ENCODE results near the gene CFD. TPM values are rescaled to one million over a fixed set of nuclear protein-coding genes. Genes with fewer than 3 reads are reported as not detected.

CFD gene
- total RNA-seq, 1 donor from 2014 or later = 162 TPM

DNA sequence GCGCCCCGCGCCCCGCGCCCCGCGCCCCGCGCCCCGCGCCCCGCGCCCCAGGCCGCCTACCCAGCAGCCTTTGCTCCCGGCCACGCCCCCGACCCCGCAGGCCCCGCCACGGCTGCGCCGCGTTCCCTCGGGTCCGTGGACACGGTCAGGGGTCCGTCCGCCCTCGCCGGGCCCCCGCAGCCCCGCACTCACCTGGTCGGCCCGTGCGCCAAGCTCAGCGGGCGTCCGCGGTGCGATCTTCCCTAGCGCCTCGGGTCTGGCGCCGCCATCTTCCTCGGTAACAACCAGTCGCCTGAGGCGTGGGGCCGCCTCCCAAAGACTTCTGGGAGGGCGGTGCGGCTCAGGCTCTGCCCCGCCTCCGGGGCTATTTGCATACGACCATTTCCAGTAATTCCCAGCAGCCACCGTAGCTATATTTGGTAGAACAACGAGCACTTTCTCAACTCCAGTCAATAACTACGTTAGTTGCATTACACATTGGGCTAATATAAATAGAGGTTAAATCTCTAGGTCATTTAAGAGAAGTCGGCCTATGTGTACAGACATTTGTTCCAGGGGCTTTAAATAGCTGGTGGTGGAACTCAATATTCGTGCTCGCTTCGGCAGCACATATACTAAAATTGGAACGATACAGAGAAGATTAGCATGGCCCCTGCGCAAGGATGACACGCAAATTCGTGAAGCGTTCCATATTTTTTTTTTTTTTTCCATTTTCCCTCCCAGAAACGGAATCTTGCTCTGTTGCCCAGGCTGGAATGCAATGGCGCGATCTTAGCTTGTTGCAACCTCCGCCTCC lies 33.6 kb downstream of the CFD start, which contains the start of the genes MED16 and RNU6-9:
Gene MED16, minus strand, starts transcription at position 294 of the 796 bp plus-strand sequence. CDS start 2,056 bp downstream, outside the sequence.
Gene RNU6-9, plus strand, starts transcription at position 591 of the 796 bp plus-strand sequence.
- Mint-ChIP-seq H3K36me3 (ENCODE audit: unreplicated experiment) (peaks cover 7% of the 10 kb centered on the region), H3K4me3 (ENCODE audit: unreplicated experiment) (peak within 1 kb of the TSS; percentile 82), H3K4me1 (ENCODE audit: unreplicated experiment) (peaks cover 17% of the 10 kb centered on the region), H3K27ac (ENCODE audit: unreplicated experiment) (peak within 1 kb of the TSS; percentile 99), H3K9me3 (ENCODE audit: unreplicated experiment) (no peaks in the 10 kb centered on the region), H3K27me3 (ENCODE audit: unreplicated experiment) (no peaks in the 10 kb centered on the region)
- TF ChIP-seq, protein P1, sequence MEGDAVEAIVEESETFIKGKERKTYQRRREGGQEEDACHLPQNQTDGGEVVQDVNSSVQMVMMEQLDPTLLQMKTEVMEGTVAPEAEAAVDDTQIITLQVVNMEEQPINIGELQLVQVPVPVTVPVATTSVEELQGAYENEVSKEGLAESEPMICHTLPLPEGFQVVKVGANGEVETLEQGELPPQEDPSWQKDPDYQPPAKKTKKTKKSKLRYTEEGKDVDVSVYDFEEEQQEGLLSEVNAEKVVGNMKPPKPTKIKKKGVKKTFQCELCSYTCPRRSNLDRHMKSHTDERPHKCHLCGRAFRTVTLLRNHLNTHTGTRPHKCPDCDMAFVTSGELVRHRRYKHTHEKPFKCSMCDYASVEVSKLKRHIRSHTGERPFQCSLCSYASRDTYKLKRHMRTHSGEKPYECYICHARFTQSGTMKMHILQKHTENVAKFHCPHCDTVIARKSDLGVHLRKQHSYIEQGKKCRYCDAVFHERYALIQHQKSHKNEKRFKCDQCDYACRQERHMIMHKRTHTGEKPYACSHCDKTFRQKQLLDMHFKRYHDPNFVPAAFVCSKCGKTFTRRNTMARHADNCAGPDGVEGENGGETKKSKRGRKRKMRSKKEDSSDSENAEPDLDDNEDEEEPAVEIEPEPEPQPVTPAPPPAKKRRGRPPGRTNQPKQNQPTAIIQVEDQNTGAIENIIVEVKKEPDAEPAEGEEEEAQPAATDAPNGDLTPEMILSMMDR (IDR thresholded peaks at IDR 0.05) = no peak
- DNase-seq (ENCODE audit: extremely low spot score, unreplicated experiment) = peak; percentile 97

GRCh38 chr19:896434-896833 lies 37.0 kb downstream of the CFD start:
- Mint-ChIP-seq H3K4me3 (ENCODE audit: unreplicated experiment) (no peak overlapping the region), H3K27ac (ENCODE audit: unreplicated experiment) (no peak overlapping the region), H3K4me1 (ENCODE audit: unreplicated experiment) (peaks cover 13% of the 10 kb centered on the region), H3K27me3 (ENCODE audit: unreplicated experiment) (no peaks in the 10 kb centered on the region), H3K36me3 (ENCODE audit: unreplicated experiment) (peaks cover 7% of the 10 kb centered on the region), H3K9me3 (ENCODE audit: unreplicated experiment) (no peaks in the 10 kb centered on the region)
- TF ChIP-seq, protein P1 (IDR thresholded peaks at IDR 0.05) = no peak
- DNase-seq (ENCODE audit: extremely low spot score, unreplicated experiment) = no peak

DNA sequence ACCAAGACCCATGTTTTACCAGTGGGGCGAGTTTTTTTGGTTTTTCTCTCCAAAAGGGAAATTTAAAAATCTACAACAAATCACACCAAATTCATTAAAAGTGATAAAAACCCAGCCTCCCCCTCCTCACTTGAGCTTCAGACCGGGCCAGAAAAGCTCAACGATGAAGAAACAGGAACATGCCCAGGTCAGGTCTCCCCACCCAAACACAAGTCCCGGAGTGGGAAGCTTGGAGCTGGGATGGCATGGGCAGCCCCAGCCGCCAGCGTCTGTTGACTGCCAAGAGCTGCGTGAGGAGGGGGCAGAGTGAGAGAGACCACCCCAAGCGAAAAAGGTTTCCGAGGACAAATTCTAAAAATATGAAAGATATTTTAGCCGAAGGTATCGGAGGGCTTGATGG lies 37.5 kb downstream of the CFD start:
- no peaks in the 10 kb centered on the region for H3K9me3 Mint-ChIP-seq (ENCODE audit: unreplicated experiment)
- peaks cover 11% of the 10 kb centered on the region for H3K4me1 Mint-ChIP-seq (ENCODE audit: unreplicated experiment)
- H3K27ac Mint-ChIP-seq (ENCODE audit: unreplicated experiment) = no peak overlapping the region
- peaks cover 7% of the 10 kb centered on the region for H3K36me3 Mint-ChIP-seq (ENCODE audit: unreplicated experiment)
- TF ChIP-seq, protein P1 (IDR thresholded peaks at IDR 0.05) = no peak
- no peak for DNase-seq (ENCODE audit: extremely low spot score, unreplicated experiment)
- no peaks in the 10 kb centered on the region for H3K27me3 Mint-ChIP-seq (ENCODE audit: unreplicated experiment)
- H3K4me3 Mint-ChIP-seq (ENCODE audit: unreplicated experiment) = no peak overlapping the region

DNA sequence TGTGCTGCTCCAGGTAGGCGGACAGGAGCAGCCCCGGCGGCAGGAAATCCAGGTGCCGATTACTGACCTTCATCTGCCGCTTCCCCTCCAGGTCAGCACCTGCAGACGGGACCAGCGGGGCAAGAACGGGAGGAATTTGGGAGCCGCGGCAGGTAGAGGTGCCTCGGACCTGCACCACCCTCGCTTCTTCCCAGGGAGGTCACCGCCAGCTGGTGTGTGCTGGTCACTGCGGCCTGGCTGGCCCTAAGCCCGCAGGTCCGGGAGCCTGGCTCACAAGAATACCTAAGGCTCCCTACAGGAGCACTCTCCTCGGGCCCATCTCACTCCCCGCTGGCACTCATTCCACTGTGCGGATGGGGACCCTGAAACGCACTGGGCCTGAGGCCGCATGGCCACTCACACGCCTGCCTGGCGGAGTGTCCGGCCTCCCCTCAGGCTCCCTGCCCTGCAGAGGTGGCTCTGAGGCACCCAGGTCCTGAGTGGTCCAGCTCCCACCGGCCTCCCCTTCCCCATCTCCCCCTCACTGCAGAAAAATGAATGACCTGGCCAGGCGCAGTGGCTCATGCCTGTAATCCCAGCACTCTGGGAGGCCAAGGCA lies 38.1 kb downstream of the CFD start:
- no peak for DNase-seq (ENCODE audit: extremely low spot score, unreplicated experiment)
- TF ChIP-seq, protein P1 (IDR thresholded peaks at IDR 0.05) = no peak
- H3K4me3 Mint-ChIP-seq (ENCODE audit: unreplicated experiment) = no peak overlapping the region

DNA sequence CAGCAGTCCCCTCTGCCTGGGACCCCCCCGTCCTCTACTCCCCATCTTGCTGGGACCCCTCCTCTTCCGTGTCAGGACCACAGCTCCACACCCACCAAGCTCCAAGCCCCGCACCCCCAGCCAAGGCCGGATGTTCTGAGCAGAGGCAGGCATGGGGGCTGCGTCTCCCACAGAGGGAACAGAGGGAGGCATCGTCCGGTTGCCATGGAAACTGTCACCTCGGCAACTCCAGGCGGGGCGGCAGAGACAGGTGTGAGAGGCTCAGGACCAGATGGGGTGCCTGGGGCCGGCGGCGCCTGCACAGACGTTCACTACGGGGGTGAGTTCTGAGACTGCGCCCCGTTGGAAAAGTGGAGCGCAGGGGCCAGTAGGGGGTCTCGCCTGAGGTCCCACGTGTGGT lies 39.2 kb downstream of the CFD start:
- peaks cover 6% of the 10 kb centered on the region for H3K4me1 Mint-ChIP-seq (ENCODE audit: unreplicated experiment)
- no peak overlapping the region for H3K4me3 Mint-ChIP-seq (ENCODE audit: unreplicated experiment)
- no peak for DNase-seq (ENCODE audit: extremely low spot score, unreplicated experiment)
- peaks cover 9% of the 10 kb centered on the region for H3K36me3 Mint-ChIP-seq (ENCODE audit: unreplicated experiment)
- TF ChIP-seq, protein P1 (IDR thresholded peaks at IDR 0.05) = no peak
- H3K27me3 Mint-ChIP-seq (ENCODE audit: unreplicated experiment) = no peaks in the 10 kb centered on the region
- no peak overlapping the region for H3K27ac Mint-ChIP-seq (ENCODE audit: unreplicated experiment)
- H3K9me3 Mint-ChIP-seq (ENCODE audit: unreplicated experiment) = no peaks in the 10 kb centered on the region

More for the DNA sequence above, 38.1 kb downstream of the CFD start:
- Mint-ChIP-seq H3K27ac (ENCODE audit: unreplicated experiment) (no peak overlapping the region), H3K27me3 (ENCODE audit: unreplicated experiment) (no peaks in the 10 kb centered on the region), H3K36me3 (ENCODE audit: unreplicated experiment) (peaks cover 7% of the 10 kb centered on the region), H3K4me1 (ENCODE audit: unreplicated experiment) (peaks cover 9% of the 10 kb centered on the region), H3K9me3 (ENCODE audit: unreplicated experiment) (no peaks in the 10 kb centered on the region)

Data from osteocyte (in vitro differentiated cells).